BJ (cell line): ENCODE data around the gene CHRM2. TPM values are rescaled to one million over a fixed set of nuclear protein-coding genes. Genes with fewer than 3 reads are reported as not detected.

Source experiments
- CTCF ChIA-PET: fragments of 350-600 bp; formaldehyde crosslinking; extraction: SDS; loops from one replicate; lab custom pipeline; 2021; ENCODE audit warnings: antibody characterized with exemption, inconsistent platforms; lab: Yijun Ruan, JAX
- POLR2A ChIA-PET: fragments of 300-600 bp; sonication (Branson Sonifier 250); formaldehyde crosslinking; extraction: SDS; loops from one replicate; lab custom pipeline; 2021; ENCODE audit warnings: antibody characterized with exemption; lab: Charles Lee
- DNase-seq: peaks from one replicate; pipeline ENCODE4 v3.0.0-alpha.2; 2011; ENCODE audit warnings: low read depth
- H3K27me3 ChIP-seq: 2 replicates; pipeline ENCODE4 v1.6.0; 2011; ENCODE audit warnings: low read length; ENCODE audit not compliant: control insufficient read depth, insufficient read depth
- H3K36me3 ChIP-seq: 2 replicates; pipeline ENCODE4 v1.5.1; 2011; ENCODE audit warnings: low read length; ENCODE audit not compliant: control insufficient read depth, insufficient read depth
- H3K4me3 ChIP-seq: 2 replicates; pipeline ENCODE4 v1.5.1; 2011; ENCODE audit warnings: low read depth, mild to moderate bottlenecking, control low read depth, low read length
- polyA plus RNA-seq: library from polyadenylated mRNA; depleted of rRNA; stranded (reverse); fragments of >200 nt; gene quantifications from 2 replicates; pipeline ENCODE4 v1.2.3, GENCODE V29; 2011
- small RNA-seq: library from RNA; depleted of rRNA; stranded (forward); fragments of <200 nt; gene quantifications from one replicate; pipeline ENCODE3, GENCODE V24; 2012; ENCODE audit warnings: low replicate concordance, low read depth; ENCODE audit not compliant: insufficient read length
- TF ChIP-seq, protein P1 (sequence below): IDR thresholded peaks from 2 replicates; pipeline ENCODE4 v1.5.1; 2011; ENCODE audit warnings: low read depth, mild to moderate bottlenecking, control low read depth, inconsistent platforms, low read length, moderate library complexity; ENCODE audit not compliant: insufficient read depth

The CHRM2 gene
- polyA plus RNA-seq, 1 experiment, result 27.0 TPM

DNA sequence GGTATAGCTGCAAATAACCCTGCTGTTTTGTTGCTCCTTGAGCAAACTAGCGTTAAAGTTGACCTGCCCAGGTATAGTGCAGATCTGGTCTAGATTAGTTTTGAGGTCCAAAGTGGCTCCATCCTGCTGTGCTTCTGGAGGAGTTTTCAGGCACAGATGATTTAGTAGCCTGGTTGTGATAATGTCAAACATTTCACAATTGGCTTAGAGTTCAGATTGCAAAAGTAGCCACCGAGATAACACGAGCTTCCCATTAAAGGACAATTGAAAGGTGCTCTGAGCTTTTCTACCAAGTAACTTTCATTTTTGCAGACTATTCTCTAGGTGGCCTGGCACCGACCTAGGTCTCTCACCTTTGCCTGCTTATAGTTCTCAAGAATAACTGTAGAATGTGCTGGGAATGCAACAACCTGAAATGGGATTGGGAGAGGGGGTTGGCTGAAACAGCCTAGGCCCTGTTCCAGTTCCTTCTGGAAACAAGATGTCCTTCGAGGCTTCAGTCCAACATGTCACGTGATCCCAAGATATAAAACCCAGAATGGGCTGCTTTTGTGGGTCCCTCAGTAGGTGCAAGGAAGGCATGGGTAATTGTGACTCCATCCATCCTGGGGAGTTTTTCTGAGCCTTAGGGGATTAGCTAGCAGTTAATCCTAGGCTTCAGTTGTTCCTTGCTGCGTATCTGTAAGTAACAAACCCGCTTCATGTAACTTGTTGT, 201.0 kb downstream of the CHRM2 start:
- CTCF ChIA-PET, result no interaction called here
- DNase-seq, result no peak
- POLR2A ChIA-PET, result no interaction called here
- TF ChIP-seq, protein P1, sequence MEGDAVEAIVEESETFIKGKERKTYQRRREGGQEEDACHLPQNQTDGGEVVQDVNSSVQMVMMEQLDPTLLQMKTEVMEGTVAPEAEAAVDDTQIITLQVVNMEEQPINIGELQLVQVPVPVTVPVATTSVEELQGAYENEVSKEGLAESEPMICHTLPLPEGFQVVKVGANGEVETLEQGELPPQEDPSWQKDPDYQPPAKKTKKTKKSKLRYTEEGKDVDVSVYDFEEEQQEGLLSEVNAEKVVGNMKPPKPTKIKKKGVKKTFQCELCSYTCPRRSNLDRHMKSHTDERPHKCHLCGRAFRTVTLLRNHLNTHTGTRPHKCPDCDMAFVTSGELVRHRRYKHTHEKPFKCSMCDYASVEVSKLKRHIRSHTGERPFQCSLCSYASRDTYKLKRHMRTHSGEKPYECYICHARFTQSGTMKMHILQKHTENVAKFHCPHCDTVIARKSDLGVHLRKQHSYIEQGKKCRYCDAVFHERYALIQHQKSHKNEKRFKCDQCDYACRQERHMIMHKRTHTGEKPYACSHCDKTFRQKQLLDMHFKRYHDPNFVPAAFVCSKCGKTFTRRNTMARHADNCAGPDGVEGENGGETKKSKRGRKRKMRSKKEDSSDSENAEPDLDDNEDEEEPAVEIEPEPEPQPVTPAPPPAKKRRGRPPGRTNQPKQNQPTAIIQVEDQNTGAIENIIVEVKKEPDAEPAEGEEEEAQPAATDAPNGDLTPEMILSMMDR, result no peak
- H3K27me3 ChIP-seq, result no peaks in the 10 kb centered on the region
- no peak overlapping the region for H3K4me3 ChIP-seq
- no peaks in the 10 kb centered on the region for H3K36me3 ChIP-seq

Small RNA genes lying within 50 kb of the gene (small RNA-seq; reads per million reads assigned to genes)
- gene KRT8P51, result not detected
- not detected for gene MIR490
